WTC11 (cell line): Measurements from ENCODE around the gene PCDHGB5. TPM values are rescaled to one million over a fixed set of nuclear protein-coding genes. Genes with fewer than 3 reads are reported as not detected.
A peak's percentile ranks its signal among the peaks of the same experiment; 100 is the strongest.

Experiments used
- ATAC-seq: fragments of 200-7000 bp; cut with Tn5 transposase; 2 replicates; pipeline ENCODE4 v1.10.0; 2021; ENCODE audit warnings: mild to moderate bottlenecking, moderate library complexity
- CTCF ChIA-PET: fragments of 300-600 bp; sonication (Branson Sonifier 250); formaldehyde crosslinking; loops from one replicate; lab custom pipeline; 2021; ENCODE audit warnings: antibody characterized with exemption; lab: Charles Lee
- POLR2A ChIA-PET: fragments of 350-600 bp; sonication (Branson Sonifier 250); formaldehyde crosslinking; loops from one replicate; lab custom pipeline; 2021; ENCODE audit warnings: antibody characterized with exemption; lab: Charles Lee
- DNase-seq: peaks from one replicate; pipeline ENCODE4 v3.0.0; 2021; ENCODE audit warnings: low spot score
- H3K27ac Mint-ChIP-seq: 2 replicates; pipeline ENCODE4 v1.8.0; 2021; ENCODE audit warnings: mixed read lengths
- H3K27me3 Mint-ChIP-seq: 2 replicates; pipeline ENCODE4 v1.8.0; 2021; ENCODE audit warnings: low read depth, mild to moderate bottlenecking, moderate library complexity, mixed read lengths
- H3K36me3 Mint-ChIP-seq: 2 replicates; pipeline ENCODE4 v1.8.0; 2021; ENCODE audit warnings: mixed read lengths
- H3K4me1 Mint-ChIP-seq: 2 replicates; pipeline ENCODE4 v1.8.0; 2022; ENCODE audit warnings: mixed read lengths
- H3K4me3 Mint-ChIP-seq: 2 replicates; pipeline ENCODE4 v1.8.0; 2021; ENCODE audit warnings: mild to moderate bottlenecking, moderate library complexity, mixed read lengths
- H3K9me3 Mint-ChIP-seq: 2 replicates; pipeline ENCODE4 v1.8.0; 2021; ENCODE audit warnings: mixed read lengths
- ATF1 ChIP-seq: sonication (generic); formaldehyde crosslinking; IDR thresholded peaks from 2 replicates; pipeline ENCODE4 v1.8.1; 2023; ENCODE audit warnings: mild to moderate bottlenecking, moderate library complexity, missing genetic modification reagents
- CBFB ChIP-seq: sonication (generic); formaldehyde crosslinking; IDR thresholded peaks from 2 replicates; pipeline ENCODE4 v1.8.1; 2022; ENCODE audit warnings: mild to moderate bottlenecking, low read depth, missing genetic modification reagents
- KAT7 ChIP-seq: sonication (generic); formaldehyde crosslinking; IDR thresholded peaks from 2 replicates; pipeline ENCODE4 v1.8.1; 2023; ENCODE audit warnings: missing genetic modification reagents, mild to moderate bottlenecking, borderline replicate concordance
- NR1H2 ChIP-seq: sonication (generic); formaldehyde crosslinking; IDR thresholded peaks from 2 replicates; pipeline ENCODE4 v1.9.0; 2021; ENCODE audit warnings: mild to moderate bottlenecking, moderate library complexity, missing genetic modification reagents
- PRRX2 ChIP-seq: fragments of 250-450 bp; sonication (Bioruptor Pico); IDR thresholded peaks from 2 replicates; pipeline ENCODE4 v1.8.0; 2021; ENCODE audit warnings: mild to moderate bottlenecking
- RORB ChIP-seq: fragments of 250-450 bp; sonication (Bioruptor Pico); IDR thresholded peaks from 2 replicates; pipeline ENCODE4 v1.9.0; 2021; ENCODE audit warnings: mild to moderate bottlenecking
- SP1 ChIP-seq: sonication (generic); formaldehyde crosslinking; conservative IDR thresholded peaks from 2 replicates; pipeline ENCODE4 v1.8.1; 2022; ENCODE audit warnings: missing genetic modification reagents
- STAT6 ChIP-seq: sonication (generic); formaldehyde crosslinking; conservative IDR thresholded peaks from 2 replicates; pipeline ENCODE4 v1.8.1; 2023; ENCODE audit warnings: mild to moderate bottlenecking, low read depth, missing genetic modification reagents, moderate library complexity
- TP53 ChIP-seq: sonication (generic); formaldehyde crosslinking; IDR thresholded peaks from 2 replicates; pipeline ENCODE4 v1.8.1; 2023; ENCODE audit warnings: mild to moderate bottlenecking, missing genetic modification reagents
- ZNF138 ChIP-seq: sonication (generic); formaldehyde crosslinking; conservative IDR thresholded peaks from 2 replicates; pipeline ENCODE4 v1.8.1; 2022; ENCODE audit warnings: mild to moderate bottlenecking, moderate library complexity, missing genetic modification reagents
- ZNF219 ChIP-seq: sonication (generic); formaldehyde crosslinking; IDR thresholded peaks from 2 replicates; pipeline ENCODE4 v1.8.0; 2023; ENCODE audit warnings: missing genetic modification reagents, mild to moderate bottlenecking, borderline replicate concordance
- ZNF317 ChIP-seq: sonication (generic); formaldehyde crosslinking; IDR thresholded peaks from 2 replicates; pipeline ENCODE4 v1.8.1; 2023; ENCODE audit warnings: low read depth, mild to moderate bottlenecking, moderate library complexity, missing genetic modification reagents, borderline replicate concordance
- ZNF396 ChIP-seq: fragments of 250-450 bp; sonication (Bioruptor Pico); IDR thresholded peaks from 2 replicates; pipeline ENCODE4 v1.8.0; 2021; ENCODE audit warnings: mild to moderate bottlenecking, moderate library complexity, borderline replicate concordance
- ZNF425 ChIP-seq: fragments of 250-450 bp; sonication (Bioruptor Pico); conservative IDR thresholded peaks from 2 replicates; pipeline ENCODE4 v1.9.0; 2021; ENCODE audit warnings: mild to moderate bottlenecking
- total RNA-seq: library from RNA; stranded (reverse); gene quantifications from 3 replicates; pipeline ENCODE4 v1.2.3, GENCODE V29; 2021
- TF ChIP-seq, protein P1 (sequence below): sonication (generic); formaldehyde crosslinking; IDR thresholded peaks from 2 replicates; pipeline ENCODE4 v1.8.0; 2023; ENCODE audit warnings: mild to moderate bottlenecking, missing genetic modification reagents
- TF ChIP-seq, protein P2 (sequence below): sonication (generic); formaldehyde crosslinking; IDR thresholded peaks from 2 replicates; pipeline ENCODE4 v1.8.0; 2022; ENCODE audit warnings: mild to moderate bottlenecking, missing genetic modification reagents
- TF ChIP-seq, protein P3 (sequence below): sonication (generic); formaldehyde crosslinking; IDR thresholded peaks from 2 replicates; pipeline ENCODE4 v1.8.1; 2022; ENCODE audit warnings: low read depth, missing genetic modification reagents, borderline replicate concordance
- TF ChIP-seq, protein P4 (sequence below): sonication (generic); formaldehyde crosslinking; IDR thresholded peaks from 2 replicates; pipeline ENCODE4 v1.8.1; 2022; ENCODE audit warnings: missing genetic modification reagents, borderline replicate concordance

The PCDHGB5 gene
- total RNA-seq, 1 experiment from 2014 or later = 9.7 TPM

DNA sequence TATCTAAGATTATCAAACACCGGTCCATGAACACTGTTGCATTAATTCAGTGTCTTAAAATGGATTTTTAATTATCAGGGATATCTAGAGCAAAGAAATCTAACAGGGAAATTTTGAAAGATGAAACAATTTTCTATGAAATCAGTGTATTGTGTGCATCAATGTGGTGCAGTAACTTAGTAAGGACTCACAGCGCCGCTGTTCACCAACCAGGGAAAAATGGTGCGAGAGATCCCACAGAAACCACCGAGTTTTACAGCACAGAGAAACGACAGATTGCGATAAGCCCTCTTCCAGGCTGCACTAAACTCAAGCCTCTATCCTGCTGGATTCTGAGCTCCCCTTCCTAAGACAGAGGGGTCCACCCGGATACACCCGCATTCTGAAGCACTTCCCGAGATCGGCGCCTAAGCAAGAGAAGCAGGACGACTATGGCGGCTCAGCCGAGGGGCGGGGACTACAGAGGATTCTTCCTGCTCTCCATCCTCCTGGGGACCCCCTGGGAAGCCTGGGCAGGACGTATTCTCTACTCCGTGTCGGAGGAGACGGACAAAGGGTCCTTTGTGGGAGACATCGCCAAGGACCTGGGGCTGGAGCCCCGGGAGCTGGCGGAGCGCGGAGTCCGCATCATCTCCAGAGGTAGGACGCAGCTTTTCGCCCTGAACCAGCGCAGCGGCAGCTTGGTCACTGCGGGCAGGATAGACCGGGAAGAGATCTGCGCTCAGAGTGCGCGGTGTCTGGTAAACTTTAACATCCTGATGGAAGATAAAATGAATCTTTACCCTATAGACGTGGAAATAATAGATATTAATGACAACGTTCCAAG, 15.1 kb upstream of the PCDHGB5 start, which contains the start of gene PCDHGA7:
PCDHGA7 (plus strand) TSS at position 274 of the 826 bp plus-strand sequence; CDS start at position 432, 158 bp downstream.
- Mint-ChIP-seq H3K9me3 (peaks cover 42% of the 10 kb centered on the region), H3K4me1 (no peaks in the 10 kb centered on the region), H3K27me3 (peaks cover 18% of the 10 kb centered on the region), H3K27ac (peak within 1 kb of the TSS; percentile 74; the same call in 1 of the 2 replicates), H3K4me3 (peak within 1 kb of the TSS; percentile 84), H3K36me3 (peaks cover 30% of the 10 kb centered on the region)
- ATAC-seq (no peak), DNase-seq (no peak)
- ChIA-PET CTCF (interaction anchor here (0.6 to 1.9 kb wide), 12 partner anchors 12 to 247 kb away, joined by 3 to 5 read pairs (median 4); partner anchors contain the start of genes PCDHB14, PCDHB15, PCDHB5 and PCDHGA10), POLR2A (no interaction called here)
- TF ChIP-seq, protein P1, sequence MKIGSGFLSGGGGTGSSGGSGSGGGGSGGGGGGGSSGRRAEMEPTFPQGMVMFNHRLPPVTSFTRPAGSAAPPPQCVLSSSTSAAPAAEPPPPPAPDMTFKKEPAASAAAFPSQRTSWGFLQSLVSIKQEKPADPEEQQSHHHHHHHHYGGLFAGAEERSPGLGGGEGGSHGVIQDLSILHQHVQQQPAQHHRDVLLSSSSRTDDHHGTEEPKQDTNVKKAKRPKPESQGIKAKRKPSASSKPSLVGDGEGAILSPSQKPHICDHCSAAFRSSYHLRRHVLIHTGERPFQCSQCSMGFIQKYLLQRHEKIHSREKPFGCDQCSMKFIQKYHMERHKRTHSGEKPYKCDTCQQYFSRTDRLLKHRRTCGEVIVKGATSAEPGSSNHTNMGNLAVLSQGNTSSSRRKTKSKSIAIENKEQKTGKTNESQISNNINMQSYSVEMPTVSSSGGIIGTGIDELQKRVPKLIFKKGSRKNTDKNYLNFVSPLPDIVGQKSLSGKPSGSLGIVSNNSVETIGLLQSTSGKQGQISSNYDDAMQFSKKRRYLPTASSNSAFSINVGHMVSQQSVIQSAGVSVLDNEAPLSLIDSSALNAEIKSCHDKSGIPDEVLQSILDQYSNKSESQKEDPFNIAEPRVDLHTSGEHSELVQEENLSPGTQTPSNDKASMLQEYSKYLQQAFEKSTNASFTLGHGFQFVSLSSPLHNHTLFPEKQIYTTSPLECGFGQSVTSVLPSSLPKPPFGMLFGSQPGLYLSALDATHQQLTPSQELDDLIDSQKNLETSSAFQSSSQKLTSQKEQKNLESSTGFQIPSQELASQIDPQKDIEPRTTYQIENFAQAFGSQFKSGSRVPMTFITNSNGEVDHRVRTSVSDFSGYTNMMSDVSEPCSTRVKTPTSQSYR (CRISPR knock-in tag) = no peak
- TF ChIP-seq NR1H2 (no peak), STAT6 (no peak), KAT7 (CRISPR knock-in tag) (no peak), ZNF317 (CRISPR knock-in tag) (no peak)
- TF ChIP-seq, protein P2, sequence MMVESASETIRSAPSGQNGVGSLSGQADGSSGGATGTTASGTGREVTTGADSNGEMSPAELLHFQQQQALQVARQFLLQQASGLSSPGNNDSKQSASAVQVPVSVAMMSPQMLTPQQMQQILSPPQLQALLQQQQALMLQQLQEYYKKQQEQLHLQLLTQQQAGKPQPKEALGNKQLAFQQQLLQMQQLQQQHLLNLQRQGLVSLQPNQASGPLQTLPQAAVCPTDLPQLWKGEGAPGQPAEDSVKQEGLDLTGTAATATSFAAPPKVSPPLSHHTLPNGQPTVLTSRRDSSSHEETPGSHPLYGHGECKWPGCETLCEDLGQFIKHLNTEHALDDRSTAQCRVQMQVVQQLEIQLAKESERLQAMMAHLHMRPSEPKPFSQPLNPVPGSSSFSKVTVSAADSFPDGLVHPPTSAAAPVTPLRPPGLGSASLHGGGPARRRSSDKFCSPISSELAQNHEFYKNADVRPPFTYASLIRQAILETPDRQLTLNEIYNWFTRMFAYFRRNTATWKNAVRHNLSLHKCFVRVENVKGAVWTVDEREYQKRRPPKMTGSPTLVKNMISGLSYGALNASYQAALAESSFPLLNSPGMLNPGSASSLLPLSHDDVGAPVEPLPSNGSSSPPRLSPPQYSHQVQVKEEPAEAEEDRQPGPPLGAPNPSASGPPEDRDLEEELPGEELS = no peak

DNA sequence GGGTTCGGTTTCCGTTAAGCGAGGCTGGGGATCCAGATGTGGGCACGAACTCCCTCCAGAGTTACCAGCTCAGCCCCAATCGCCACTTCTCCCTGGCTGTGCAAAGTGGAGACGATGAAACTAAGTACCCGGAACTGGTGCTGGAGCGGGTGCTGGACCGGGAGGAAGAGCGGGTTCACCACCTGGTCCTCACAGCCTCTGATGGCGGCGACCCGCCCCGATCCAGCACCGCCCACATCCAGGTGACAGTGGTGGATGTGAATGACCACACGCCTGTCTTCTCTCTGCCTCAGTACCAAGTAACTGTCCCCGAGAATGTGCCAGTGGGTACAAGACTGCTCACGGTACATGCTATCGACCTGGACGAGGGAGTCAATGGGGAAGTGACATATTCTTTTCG, 14.4 kb upstream of the PCDHGB5 start:
- CTCF ChIA-PET = interaction anchor here (0.8 to 1.9 kb wide), 10 partner anchors 13 to 248 kb away, joined by 3 to 5 read pairs (median 4); partner anchors contain the start of genes PCDHB14, PCDHB15, PCDHB5 and PCDHGA10
- H3K27me3 Mint-ChIP-seq = peaks cover 20% of the 10 kb centered on the region
- H3K4me1 Mint-ChIP-seq = 0 out of 2 replicates have a peak, but pooled peaks cover under 1% of the 10 kb centered on the region
- H3K4me3 Mint-ChIP-seq = peak overlapping the region; percentile 84
- ATAC-seq (no peak), DNase-seq (no peak)
- H3K36me3 Mint-ChIP-seq = peaks cover 33% of the 10 kb centered on the region
- TF ChIP-seq ZNF219 = no peak
- no peak for TF ChIP-seq ZNF138
- no peak for TF ChIP-seq ZNF396 (CRISPR knock-in tag)
- TF ChIP-seq PRRX2 (CRISPR knock-in tag) = no peak
- TF ChIP-seq TP53 = no peak
- no peak for TF ChIP-seq ZNF425
- TF ChIP-seq, protein P3, sequence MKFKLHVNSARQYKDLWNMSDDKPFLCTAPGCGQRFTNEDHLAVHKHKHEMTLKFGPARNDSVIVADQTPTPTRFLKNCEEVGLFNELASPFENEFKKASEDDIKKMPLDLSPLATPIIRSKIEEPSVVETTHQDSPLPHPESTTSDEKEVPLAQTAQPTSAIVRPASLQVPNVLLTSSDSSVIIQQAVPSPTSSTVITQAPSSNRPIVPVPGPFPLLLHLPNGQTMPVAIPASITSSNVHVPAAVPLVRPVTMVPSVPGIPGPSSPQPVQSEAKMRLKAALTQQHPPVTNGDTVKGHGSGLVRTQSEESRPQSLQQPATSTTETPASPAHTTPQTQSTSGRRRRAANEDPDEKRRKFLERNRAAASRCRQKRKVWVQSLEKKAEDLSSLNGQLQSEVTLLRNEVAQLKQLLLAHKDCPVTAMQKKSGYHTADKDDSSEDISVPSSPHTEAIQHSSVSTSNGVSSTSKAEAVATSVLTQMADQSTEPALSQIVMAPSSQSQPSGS = no peak
- TF ChIP-seq, protein P4, sequence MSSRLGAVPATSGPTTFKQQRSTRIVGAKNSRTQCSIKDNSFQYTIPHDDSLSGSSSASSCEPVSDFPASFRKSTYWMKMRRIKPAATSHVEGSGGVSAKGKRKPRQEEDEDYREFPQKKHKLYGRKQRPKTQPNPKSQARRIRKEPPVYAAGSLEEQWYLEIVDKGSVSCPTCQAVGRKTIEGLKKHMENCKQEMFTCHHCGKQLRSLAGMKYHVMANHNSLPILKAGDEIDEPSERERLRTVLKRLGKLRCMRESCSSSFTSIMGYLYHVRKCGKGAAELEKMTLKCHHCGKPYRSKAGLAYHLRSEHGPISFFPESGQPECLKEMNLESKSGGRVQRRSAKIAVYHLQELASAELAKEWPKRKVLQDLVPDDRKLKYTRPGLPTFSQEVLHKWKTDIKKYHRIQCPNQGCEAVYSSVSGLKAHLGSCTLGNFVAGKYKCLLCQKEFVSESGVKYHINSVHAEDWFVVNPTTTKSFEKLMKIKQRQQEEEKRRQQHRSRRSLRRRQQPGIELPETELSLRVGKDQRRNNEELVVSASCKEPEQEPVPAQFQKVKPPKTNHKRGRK (CRISPR knock-in tag) = no peak
- TF ChIP-seq RORB (CRISPR knock-in tag) = no peak
- TF ChIP-seq SP1 = no peak
- TF ChIP-seq ATF1 (CRISPR knock-in tag) = no peak
- TF ChIP-seq CBFB (CRISPR knock-in tag) = no peak
- H3K27ac Mint-ChIP-seq = no peak overlapping the region
- POLR2A ChIA-PET = no interaction called here
- peaks cover 44% of the 10 kb centered on the region for H3K9me3 Mint-ChIP-seq
